GM21526 (cell line): Measurements from ENCODE around the gene GTSF1L.

Source experiments
- ATAC-seq: cut with Tn5 transposase; IDR thresholded peaks from one replicate; pipeline ENCODE4 v1.9.1; 2021; ENCODE audit warnings: moderate library complexity; ENCODE audit not compliant: unreplicated experiment, low FRiP score

The GTSF1L gene

DNA sequence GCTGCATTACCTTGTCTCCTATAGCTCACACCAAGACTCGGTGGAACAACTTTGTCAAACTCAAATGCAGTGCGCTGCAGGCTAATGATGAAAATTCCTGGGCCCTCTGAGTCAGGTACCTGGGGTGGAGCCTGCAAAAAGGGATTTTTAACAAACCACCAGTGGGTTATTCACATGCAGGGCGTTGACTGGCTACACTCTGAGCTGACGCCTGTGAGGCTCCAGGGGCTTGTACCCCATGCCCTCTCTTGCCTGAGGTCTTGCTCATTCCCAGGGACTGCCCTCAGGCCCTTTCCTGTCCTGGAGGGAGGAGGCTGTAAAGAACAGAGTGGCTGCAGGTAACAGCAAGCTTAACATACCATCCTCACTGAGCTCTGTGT is 9.2 kb downstream of the GTSF1L start:
- no peak for ATAC-seq

DNA sequence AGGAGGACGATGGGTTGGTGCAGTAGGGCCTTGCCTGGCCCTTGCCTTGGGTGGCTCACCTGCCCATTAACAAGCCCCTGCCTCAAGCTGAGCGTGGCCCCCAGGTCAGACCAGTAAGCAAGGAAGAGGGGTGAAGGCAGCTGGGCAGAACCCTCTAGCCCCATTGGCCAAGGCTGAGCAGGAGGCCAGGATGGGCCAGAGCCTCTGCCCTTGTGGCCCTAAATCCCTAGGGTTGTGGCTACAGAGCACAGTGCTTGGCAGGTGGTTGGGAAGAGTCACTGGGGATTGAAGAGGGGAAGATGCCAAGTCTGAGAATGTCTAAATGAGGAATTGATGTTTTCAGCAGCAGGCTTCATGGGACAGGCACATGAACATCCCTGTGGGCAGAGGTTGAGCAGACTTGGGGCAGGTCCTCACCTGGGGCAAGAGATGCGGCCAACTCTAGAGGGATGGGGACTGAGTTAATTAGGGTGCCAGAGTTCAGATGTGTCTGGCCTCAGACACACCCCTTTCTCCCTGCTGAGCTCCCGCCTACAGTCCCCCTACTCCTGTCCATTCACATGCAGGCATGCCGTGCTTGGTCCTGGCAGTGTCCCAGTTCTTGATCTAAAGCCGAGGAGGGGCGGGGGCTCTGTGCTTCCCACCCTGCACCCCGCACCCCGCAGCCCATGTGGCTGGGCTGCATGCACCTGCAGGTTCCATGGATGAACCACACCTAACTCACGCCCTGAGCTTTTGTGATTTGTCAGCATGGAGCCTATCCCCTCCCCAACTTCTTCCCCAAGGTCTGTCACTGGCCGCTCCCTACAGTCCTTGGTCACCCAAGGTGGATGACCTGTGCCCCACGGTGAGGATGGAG is 9.8 kb downstream of the GTSF1L start:
- ATAC-seq, result no peak

DNA sequence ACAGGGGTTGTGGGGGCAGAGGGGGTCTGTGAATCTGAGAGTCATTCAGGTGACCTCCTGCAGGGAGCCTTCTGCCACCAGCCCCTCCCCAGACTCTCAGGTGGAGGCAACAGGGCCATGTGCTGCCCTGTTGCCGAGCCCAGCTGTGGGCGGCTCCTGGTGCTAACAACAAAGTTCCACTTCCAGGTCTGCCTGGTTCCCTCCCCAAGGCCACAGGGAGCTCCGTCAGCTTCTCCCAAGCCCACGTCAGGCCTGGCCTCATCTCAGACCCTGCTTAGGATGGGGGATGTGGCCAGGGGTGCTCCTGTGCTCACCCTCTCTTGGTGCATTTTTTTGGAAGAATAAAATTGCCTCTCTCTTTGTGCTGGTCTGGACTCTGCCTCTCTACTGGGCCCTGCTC is 10.7 kb downstream of the GTSF1L start:
- ATAC-seq, result no peak

DNA sequence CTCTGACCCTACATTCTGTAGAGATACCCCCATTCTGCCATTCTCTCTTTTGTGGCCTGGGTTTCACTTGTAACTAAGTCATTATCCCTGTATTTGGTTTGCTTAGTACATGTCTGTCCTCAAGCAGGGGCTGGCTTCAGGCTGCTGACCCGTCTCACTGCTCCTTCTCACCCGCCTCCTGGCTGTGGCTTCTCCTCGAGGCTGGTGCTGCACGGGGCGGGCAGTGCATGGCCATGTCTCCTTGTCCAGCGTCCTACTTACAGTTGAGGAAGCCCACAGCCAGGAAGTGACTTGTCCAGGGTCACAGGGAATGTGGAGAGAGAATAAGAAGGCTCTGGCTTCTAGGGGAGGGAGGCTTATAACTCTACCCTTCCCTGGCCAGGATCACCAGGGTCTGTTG is 11.3 kb downstream of the GTSF1L start:
- ATAC-seq, result no peak

DNA sequence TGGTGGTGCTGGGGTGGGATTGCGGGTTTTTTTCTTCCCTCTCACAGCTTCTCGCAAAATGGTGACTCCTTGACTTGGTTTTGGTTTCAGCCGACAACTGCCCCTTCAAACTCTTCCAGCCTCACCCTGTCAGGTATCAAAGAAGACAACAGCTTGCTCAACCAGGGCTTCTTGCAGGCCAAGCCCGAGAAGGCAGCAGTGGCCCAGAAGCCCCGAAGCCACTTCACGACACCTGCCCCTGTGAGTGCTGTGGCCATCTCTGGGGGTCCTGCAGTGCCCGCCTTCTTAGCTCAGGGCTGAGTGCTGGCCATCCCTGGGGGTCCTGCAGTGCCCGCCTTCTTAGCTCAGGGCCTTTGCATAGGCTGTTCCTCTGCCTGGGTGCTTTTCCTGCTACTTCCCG is 11.8 kb downstream of the GTSF1L start:
- ATAC-seq, result no peak

DNA sequence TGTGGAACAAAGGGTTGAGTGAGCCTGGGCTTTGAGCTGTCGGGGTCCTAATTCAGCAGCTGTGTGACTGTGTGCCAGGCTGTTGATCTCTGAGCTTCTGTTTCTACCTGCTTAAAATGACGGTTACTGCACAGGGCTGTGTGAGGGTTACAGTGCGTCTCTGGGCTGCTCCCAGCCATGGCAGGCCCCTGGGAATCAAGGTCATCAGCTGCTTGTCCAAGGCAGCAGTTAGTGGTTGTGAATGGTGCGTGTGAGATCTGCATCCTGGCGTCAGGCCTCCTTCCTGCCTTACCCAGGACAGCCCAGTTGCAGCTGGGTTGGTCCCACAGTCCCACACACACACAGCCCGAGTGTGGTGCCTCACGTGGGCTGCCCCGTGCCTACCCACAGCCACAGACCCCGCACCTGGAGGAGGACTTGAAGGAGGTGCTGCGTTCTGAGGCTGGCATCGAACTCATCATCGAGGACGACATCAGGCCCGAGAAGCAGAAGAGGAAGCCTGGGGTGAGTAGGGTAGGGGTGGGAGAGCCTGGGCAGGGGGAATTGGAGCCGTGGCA is 15.6 kb downstream of the GTSF1L start:
- ATAC-seq, result no peak

DNA sequence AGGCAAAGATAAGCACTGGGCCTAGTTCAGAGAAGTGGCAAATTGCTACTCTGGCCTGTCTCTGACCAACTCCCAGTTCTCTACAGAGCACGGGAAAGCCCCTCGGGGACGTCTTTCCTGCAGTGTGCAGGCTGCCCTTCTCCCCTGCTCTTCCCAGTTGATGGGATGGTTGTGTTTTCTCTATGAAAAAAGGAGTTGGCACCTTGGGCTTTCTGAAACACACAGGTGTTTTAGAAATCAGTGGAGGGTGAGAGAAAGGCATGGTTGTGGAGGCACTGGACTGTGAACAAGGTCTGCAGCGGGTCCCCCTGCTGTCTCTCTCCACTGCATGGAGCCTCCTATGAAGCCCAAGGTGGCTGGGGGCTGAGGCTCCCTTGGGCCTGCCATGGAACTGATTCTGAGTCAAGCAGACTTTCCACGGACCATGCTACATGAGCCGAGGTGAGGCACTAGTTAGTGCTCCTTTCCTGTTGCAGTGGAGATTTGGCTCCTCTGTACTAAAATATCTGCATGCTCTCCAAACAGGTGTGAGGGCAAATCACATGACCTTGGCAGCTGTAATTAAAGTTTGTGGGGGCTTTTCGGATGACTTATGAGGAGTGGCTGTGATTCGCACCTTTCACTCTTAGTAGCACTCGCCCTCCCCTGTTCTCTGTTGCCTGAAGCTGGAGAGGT is 16.3 kb downstream of the GTSF1L start:
- ATAC-seq, result peak; percentile 54

DNA sequence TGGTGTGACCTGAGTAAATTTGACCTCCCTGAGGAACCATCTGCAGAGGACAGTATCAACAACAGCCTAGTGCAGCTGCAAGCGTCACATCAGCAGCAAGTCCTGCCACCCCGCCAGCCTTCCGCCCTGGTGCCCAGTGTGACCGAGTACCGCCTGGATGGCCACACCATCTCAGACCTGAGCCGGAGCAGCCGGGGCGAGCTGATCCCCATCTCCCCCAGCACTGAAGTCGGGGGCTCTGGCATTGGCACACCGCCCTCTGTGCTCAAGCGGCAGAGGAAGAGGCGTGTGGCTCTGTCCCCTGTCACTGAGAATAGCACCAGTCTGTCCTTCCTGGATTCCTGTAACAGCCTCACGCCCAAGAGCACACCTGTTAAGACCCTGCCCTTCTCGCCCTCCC is 24.3 kb downstream of the GTSF1L start:
- ATAC-seq, result no peak

DNA sequence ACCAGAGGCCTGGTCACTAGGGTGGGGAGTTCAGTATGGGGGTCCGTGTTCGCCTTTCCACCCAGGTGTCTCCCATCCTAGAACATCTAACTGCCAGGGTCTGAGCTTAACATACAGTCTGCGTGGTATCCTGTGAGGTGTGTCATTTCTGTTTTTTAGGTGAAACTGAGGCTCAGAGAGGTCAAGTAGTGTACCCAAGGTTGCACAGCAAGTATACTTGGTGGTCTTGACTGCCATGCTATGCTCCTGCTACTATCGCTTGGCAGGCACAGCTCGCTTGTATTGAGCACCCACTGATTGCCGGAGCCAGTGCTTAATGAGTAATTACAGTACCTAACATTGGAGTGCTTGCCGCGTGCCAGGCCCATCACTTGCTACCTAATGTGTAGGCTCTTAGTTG is 26.2 kb downstream of the GTSF1L start:
- ATAC-seq, result no peak

DNA sequence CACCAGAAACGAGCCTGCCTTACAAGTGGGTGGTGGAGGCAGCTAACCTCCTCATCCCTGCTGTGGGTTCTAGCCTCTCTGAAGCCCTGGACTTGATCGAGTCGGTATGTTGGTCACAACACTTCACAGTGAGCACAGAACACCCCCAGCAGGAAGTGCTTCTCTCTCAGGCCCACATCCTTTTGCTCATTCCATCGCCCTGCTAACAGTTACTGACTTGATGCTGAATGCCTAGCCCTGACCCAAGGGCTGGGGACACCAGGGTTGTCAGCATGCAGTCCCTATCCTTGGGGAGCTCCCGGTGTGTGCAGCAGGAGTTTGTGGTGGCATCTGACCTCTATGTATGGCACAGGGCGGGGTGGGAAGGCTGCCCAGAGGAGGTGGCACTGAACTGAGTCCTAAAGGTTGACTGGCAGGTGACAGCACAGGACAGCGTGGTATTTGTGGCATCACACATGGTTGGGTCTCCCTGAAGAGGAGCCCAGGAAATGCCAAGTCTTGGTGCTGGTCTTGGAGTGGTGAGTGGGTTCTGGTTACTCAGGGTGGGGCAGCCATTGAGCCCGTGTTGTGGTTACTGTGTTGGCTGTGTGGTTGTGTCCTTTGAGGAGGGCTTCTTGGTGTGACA is 26.7 kb downstream of the GTSF1L start:
- ATAC-seq, result no peak

DNA sequence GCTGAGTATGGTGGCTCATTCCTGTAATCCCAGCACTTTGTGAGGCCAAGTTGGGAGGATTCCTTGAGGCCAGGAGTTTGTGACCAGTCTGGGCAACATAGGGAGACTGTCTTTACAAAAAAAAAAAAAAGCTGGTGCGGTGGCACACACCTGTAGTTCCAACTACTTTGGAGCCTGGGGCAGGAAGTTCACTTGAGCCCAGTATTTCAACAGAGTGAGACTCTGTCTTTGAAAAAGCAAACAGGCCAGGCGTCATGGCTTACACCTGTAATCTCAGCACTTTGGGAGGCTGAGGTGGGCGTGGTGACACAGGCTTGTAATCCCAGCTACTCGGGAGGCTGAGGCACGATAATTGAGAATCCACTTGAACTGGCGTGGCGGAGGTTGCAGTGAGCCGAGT is 31.2 kb downstream of the GTSF1L start:
- no peak for ATAC-seq

DNA sequence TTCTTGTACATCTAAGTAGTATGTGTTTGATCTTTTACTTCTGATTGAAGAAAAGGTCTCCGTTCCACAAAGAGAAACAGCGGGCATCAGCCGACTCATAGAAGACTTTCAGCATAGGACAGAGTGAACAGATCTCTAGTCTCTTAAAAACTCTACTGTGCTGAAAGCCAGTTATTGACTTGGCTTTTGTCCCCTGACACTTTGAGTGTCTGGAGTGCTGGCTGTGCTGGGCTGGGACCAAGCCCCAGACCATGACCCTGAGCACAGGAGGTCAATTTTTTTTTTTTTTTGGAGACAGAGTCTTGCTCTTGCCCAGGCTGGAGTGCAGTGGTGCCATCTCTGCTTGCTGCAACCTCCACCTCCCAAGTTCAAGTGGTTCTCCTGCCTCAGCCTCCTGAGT is 32.0 kb downstream of the GTSF1L start:
- no peak for ATAC-seq

DNA sequence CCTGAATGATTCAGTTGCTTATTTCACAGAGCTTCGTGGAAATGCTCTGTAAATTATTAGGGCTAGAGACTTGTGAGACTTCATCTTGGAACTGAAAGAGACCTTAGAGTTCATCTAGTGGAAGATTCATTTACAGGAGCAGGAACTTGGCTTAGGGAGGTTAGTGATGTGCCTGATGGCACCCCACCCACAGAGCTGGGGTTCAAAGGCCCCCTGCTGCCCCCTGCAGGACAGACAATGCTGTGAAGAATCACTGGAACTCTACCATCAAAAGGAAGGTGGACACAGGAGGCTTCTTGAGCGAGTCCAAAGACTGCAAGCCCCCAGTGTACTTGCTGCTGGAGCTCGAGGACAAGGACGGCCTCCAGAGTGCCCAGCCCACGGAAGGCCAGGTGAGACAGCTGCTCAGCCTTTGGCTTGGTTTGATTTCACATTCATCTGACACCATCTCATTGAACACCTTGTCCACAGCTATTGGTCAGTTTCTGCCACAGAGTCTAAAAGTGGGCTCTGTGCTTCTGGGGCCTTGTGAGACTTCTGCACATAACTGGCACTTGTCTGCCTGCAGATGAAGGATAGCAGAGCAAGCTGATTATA is 34.8 kb downstream of the GTSF1L start:
- ATAC-seq, result peak; percentile 46

DNA sequence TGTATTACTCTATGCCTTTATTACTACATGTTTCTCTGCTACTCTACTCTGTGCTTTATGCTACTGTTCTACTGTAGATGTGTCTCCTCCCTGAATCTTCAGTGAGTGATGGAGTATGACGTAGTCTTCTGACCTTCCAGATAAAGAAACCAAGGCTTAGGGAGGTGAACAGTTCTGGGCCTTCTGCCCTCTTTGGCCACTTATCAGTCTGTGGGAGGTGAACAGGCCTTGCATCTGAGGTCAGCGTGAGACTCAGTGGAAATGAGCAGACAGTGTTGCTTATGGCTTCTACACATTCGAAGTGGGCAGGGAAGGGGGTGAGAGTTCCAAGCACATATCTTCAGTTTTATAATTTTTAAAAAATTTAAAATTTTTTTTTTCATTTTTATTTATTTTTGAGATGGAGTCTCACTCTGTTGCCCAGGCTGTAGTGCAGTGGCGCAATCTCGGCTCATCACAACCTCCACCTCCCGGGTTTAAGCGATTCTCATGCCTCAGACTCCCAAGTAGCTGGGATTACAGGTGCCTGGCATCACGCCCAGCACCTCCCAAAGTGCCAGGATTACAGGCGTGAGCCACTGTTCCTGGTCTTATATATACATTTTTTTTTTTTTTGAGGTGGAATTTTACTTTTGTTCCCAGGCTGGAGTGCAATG is 35.7 kb downstream of the GTSF1L start:
- no peak for ATAC-seq

DNA sequence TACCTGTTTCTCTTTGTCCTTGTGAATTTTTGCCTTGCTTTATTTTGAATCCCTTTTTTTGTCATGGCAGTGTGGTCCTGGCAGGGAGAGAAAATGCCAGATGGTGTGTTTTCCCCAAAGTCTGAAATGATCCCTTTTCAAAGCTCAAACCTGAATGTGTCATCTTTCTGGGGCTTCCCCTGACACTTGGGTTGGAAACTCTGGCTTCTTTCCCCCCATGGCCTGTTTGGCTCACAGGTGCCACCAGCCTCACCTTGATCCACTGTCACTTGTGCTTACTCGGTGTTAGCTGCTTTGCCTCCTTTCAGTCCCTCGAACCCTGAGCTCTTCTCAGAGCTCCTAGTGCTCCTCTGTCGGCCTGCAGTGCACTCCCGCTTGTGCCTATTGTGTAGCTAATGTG is 37.6 kb downstream of the GTSF1L start:
- ATAC-seq, result no peak

DNA sequence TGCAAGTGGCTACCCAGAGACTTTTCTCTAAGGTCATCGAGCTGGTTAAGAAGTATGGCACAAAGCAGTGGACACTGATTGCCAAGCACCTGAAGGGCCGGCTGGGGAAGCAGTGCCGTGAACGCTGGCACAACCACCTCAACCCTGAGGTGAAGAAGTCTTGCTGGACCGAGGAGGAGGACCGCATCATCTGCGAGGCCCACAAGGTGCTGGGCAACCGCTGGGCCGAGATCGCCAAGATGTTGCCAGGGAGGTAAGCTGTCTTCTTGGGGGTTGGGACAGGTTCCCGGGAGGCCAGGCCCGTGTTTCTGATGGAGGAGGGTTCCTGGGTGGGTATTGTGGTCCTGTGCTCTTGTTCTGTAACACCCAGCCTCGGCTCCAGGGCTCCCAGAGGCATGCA is 40.0 kb downstream of the GTSF1L start:
- ATAC-seq, result no peak

DNA sequence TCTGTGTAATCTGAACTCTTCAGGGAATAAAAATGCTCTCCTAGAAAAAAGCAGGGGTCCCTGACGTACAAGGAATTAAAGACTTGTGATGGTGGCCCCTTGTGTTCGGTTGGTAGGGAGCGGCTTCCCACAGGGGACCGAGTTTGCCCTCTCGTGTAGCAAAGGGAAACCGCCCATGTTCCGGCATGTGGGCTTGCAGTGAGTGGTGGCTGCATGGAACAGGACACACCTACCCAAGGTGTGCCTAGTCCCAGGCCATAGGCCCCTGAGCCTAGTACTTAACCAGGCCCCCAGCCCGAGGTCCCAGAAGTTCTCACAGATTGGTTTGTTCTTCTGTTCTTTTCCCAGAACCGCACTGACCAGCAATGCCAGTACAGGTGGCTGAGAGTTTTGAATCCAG is 44.4 kb downstream of the GTSF1L start:
- peak; percentile 35 for ATAC-seq

DNA sequence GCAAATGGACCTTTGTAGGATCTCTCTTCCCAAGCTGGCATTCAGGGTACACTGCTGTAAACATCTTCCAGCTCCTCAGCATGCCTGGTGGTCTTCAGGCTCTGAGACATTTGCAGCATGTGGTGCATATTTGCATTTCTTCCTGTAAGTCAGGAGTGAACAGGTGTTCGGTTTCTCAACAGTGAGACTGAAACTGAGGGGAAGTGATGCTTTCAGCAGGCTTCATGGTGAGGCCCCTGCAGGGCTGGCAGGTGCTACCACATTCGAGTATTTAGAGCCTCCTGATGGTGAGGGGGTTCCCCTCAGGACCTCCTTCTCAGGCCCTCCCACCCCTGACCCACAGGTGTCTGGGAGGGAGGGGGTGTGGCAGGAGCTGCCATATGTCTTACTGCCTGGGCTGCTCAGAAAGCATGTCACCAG is 44.8 kb downstream of the GTSF1L start:
- peak; percentile 87 for ATAC-seq

DNA sequence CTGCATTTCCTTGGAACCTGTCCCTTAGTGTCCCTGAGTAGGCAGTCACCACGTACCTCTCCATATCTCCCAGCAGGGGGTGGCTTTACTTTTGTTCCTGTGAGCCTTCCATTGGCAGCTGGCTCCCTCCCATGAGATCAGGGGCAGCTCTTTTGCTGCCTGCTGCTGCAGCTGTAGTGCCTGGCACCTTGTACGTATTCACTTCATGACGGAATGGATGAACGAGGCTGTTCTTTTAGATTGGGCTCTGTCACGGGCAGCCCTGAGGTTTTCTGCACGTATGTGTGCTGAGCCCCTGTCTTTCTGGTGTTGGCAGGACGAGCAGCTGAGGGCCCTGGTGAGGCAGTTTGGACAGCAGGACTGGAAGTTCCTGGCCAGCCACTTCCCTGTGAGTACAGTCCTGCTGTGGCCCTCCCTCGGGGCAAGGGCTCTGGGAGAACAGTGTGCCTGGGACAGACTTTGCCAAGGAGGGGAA is 45.3 kb downstream of the GTSF1L start:
- ATAC-seq, result peak; percentile 13

DNA sequence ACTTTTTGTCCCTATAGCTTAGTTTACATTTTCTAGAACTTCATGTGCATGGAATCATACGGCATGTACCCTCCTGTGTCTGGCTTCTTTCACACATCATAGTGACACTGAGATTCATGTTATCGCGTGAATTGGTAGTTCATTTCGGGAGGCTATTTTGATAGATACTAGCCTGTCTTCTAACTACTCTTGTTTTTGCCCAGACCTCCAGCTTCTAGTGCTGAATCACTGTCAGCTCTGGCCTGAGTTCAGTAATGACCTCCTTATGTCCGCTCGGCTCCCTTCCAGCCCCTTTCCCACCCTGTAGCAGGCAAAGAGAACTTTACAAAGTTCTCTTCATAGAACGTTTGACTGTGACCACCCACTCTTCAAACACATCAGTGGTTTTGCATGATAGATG is 45.8 kb downstream of the GTSF1L start:
- ATAC-seq, result peak; percentile 2
